ENCODE data around the gene P2RY8.

- no peak for TF ChIP-seq CTCF (IDR thresholded peaks at IDR 0.05)
- TF ChIP-seq POLR2A (IDR thresholded peaks at IDR 0.05): no peak
Measured at GRCh38 chrX:1466971-1467561, 69.9 kb downstream of the P2RY8 start.
